ENCODE results near the gene INTS4.

Gene INTS4

DNA sequence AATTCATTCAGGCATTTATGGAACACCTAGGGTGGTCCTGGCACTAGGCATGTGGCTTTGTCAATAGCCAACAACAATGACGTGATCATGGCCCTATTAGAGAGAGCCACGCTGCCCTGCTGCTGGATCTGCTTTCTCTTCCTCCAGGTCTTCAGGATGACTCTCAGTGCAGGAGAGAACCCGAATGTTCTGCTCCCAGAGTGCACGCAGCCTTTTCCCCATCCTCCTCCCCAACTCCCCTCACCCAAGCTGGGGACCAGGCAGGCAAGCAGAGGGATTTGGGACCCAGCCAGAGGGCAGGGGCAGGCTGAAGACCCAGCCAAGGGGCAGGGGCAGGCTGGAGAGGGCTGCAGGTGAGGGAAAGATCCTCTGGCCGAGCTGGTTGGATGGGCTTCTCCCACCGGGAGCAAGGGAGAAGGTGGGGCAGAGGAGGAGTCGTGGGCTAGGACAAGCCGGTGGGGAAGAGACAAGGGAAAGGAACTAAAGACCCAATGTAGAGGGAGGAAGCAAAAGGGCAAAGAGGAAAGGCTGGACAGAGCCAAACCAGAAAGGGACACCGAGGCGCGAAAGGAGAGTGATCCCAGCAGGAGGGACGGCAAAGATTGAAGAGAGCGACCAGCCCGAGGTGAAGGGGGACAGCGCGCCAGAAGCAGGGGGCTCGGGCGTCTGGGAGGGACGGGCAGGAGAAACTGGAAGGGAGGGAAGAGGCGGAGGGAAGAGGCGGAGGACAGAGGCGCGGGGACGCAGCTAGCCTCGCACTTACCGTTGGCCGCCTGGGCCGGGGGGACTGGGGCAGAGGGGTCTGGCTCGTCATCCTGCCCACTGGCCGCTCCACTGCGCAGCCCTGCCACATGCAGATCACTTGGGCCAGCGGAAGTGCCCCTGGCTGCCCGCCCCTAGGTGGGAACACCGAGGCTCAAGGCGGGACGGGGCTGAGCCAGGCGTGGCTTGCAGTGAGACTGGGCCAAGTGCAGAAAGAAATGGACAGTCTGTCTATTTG, 28.2 kb upstream of the INTS4 start, which contains the start of gene KCTD14:
Gene KCTD14 (minus strand): TSS at position 880 of the 1,000 bp plus-strand sequence. CDS start 27 bp downstream, at position 853.
- TF ChIP-seq, protein P1, sequence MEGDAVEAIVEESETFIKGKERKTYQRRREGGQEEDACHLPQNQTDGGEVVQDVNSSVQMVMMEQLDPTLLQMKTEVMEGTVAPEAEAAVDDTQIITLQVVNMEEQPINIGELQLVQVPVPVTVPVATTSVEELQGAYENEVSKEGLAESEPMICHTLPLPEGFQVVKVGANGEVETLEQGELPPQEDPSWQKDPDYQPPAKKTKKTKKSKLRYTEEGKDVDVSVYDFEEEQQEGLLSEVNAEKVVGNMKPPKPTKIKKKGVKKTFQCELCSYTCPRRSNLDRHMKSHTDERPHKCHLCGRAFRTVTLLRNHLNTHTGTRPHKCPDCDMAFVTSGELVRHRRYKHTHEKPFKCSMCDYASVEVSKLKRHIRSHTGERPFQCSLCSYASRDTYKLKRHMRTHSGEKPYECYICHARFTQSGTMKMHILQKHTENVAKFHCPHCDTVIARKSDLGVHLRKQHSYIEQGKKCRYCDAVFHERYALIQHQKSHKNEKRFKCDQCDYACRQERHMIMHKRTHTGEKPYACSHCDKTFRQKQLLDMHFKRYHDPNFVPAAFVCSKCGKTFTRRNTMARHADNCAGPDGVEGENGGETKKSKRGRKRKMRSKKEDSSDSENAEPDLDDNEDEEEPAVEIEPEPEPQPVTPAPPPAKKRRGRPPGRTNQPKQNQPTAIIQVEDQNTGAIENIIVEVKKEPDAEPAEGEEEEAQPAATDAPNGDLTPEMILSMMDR (IDR thresholded peaks at IDR 0.05; ENCODE audit: low read length): no peak
- no peak for TF ChIP-seq EZH2 (IDR thresholded peaks at IDR 0.05; ENCODE audit: borderline replicate concordance, low read length)
- no peaks in the 10 kb centered on the region for H3K4me1 ChIP-seq (ENCODE audit: insufficient read depth, low read length, severe bottlenecking)
- no peaks in the 10 kb centered on the region for H3K9me3 ChIP-seq (ENCODE audit: low read length)
- H3K9ac ChIP-seq (ENCODE audit: low read length): no peak within 1 kb of the TSS
- H3K79me2 ChIP-seq (ENCODE audit: insufficient read depth, low read length): no peaks in the 10 kb centered on the region
- no peaks in the 10 kb centered on the region for H3F3A ChIP-seq (ENCODE audit: insufficient read depth, low read length)
- no peak within 1 kb of the TSS for H3K4me3 ChIP-seq (ENCODE audit: low read depth, low read length, poor library complexity, severe bottlenecking)
- H3K27ac ChIP-seq (ENCODE audit: low read depth, low read length, poor library complexity, severe bottlenecking): no peak within 1 kb of the TSS
- H2AFZ ChIP-seq (ENCODE audit: low read length): no peak within 1 kb of the TSS
- H4K20me1 ChIP-seq (ENCODE audit: insufficient read depth, low read length): no peaks in the 10 kb centered on the region
- H3K36me3 ChIP-seq (ENCODE audit: insufficient read depth, low read length): no peaks in the 10 kb centered on the region
- no peaks in the 10 kb centered on the region for H3K9me2 ChIP-seq (ENCODE audit: low read depth, low read length)
- H3K4me2 ChIP-seq (ENCODE audit: low read length): no peak within 1 kb of the TSS
- no peaks in the 10 kb centered on the region for H3K27me3 ChIP-seq (ENCODE audit: insufficient read depth, low read length)

DNA sequence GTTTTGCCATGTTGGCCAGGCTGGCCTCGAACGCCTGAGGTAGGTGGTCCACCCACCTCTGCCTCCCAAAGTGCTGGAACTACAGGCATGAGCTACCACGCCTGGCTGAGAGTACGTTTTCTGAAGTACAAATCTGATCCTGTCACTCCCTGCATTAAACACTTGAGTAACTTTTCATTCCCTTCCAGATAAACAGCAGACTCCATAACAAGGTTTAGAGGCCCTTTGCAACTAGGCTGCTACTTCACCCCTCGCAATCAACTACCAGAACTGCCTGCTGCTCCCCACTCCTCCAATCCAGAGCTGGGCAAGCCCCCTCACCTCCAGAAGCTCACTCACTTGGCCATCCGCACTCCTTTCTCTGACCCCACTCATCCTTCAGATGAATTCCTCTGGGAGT, 27.1 kb upstream of the INTS4 start:
- H2AFZ ChIP-seq (ENCODE audit: low read length): no peak overlapping the region
- H3K36me3 ChIP-seq (ENCODE audit: insufficient read depth, low read length): no peaks in the 10 kb centered on the region
- H3K9me2 ChIP-seq (ENCODE audit: low read depth, low read length): no peaks in the 10 kb centered on the region
- no peak overlapping the region for H3K9ac ChIP-seq (ENCODE audit: low read length)
- no peak overlapping the region for H3K27ac ChIP-seq (ENCODE audit: low read depth, low read length, poor library complexity, severe bottlenecking)
- H3K9me3 ChIP-seq (ENCODE audit: low read length): no peaks in the 10 kb centered on the region
- no peaks in the 10 kb centered on the region for H3K4me1 ChIP-seq (ENCODE audit: insufficient read depth, low read length, severe bottlenecking)
- no peak overlapping the region for H3K4me3 ChIP-seq (ENCODE audit: low read depth, low read length, poor library complexity, severe bottlenecking)
- TF ChIP-seq, protein P1 (IDR thresholded peaks at IDR 0.05; ENCODE audit: low read length): no peak
- H3K4me2 ChIP-seq (ENCODE audit: low read length): no peak overlapping the region
- no peaks in the 10 kb centered on the region for H3K27me3 ChIP-seq (ENCODE audit: insufficient read depth, low read length)
- H3K79me2 ChIP-seq (ENCODE audit: insufficient read depth, low read length): no peaks in the 10 kb centered on the region
- H3F3A ChIP-seq (ENCODE audit: insufficient read depth, low read length): no peaks in the 10 kb centered on the region
- H4K20me1 ChIP-seq (ENCODE audit: insufficient read depth, low read length): no peaks in the 10 kb centered on the region

DNA sequence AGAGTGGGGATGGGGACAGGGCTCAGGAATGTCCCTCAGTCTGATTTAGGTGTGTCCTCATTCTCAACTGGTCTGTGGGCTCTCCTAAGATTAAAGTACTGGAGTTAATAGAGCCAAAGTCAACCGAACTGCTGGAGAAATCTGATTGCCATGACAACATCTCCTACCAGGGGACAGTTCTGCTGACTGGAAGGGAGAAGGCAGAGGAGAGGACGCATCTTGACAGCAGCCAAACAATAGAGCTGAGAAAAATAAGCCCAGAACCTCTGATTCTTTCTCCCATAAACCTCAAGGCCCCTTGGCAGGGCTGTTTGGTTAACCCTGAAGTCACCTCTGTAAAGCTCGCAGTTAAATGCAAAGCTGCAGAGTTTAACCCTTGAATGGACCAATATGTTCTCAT, 25.8 kb upstream of the INTS4 start:
- Histone ChIP-seq H3K9ac (ENCODE audit: low read length) (no peak overlapping the region), H3K27me3 (ENCODE audit: insufficient read depth, low read length) (no peaks in the 10 kb centered on the region; the same call in 1 of the 2 replicates), H3K9me2 (ENCODE audit: low read depth, low read length) (no peaks in the 10 kb centered on the region), H3K4me1 (ENCODE audit: insufficient read depth, low read length, severe bottlenecking) (no peaks in the 10 kb centered on the region), H2AFZ (ENCODE audit: low read length) (no peak overlapping the region), H3F3A (ENCODE audit: insufficient read depth, low read length) (no peaks in the 10 kb centered on the region), H3K4me2 (ENCODE audit: low read length) (no peak overlapping the region), H3K9me3 (ENCODE audit: low read length) (no peaks in the 10 kb centered on the region), H3K79me2 (ENCODE audit: insufficient read depth, low read length) (no peaks in the 10 kb centered on the region), H3K36me3 (ENCODE audit: insufficient read depth, low read length) (no peaks in the 10 kb centered on the region), H3K27ac (ENCODE audit: low read depth, low read length, poor library complexity, severe bottlenecking) (no peak overlapping the region), H4K20me1 (ENCODE audit: insufficient read depth, low read length) (no peaks in the 10 kb centered on the region), H3K4me3 (ENCODE audit: low read depth, low read length, poor library complexity, severe bottlenecking) (no peak overlapping the region)
- no peak for TF ChIP-seq EZH2 (IDR thresholded peaks at IDR 0.05; ENCODE audit: borderline replicate concordance, low read length)
- TF ChIP-seq, protein P1 (IDR thresholded peaks at IDR 0.05; ENCODE audit: low read length): no peak
